GM19328 (cell line): Measurements from ENCODE around the gene IL15.

ENCODE experiments used
- ATAC-seq: cut with Tn5 transposase; IDR thresholded peaks from one replicate; pipeline ENCODE4 v1.9.1; 2021; ENCODE audit warnings: mild to moderate bottlenecking, moderate library complexity; ENCODE audit not compliant: unreplicated experiment

The IL15 gene

DNA sequence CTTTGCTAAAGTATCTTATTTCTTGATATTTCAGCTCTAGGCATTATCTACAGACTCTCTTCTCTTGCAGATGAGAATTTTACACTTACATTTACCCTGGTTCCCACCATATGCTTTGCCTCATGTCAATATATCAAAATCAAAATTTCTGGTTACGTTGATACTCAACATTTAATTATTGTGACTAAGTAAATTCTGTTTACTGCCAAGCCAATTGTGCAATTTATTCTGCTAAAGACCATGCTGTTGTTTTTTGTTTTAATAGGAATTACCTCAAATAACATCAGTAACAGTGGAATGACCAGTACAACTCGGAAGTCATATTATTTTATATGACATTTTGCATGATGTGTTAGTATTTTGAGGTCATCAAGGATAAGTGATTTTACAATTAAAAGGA, 125.5 kb downstream of the IL15 start:
- ATAC-seq, result no peak

DNA sequence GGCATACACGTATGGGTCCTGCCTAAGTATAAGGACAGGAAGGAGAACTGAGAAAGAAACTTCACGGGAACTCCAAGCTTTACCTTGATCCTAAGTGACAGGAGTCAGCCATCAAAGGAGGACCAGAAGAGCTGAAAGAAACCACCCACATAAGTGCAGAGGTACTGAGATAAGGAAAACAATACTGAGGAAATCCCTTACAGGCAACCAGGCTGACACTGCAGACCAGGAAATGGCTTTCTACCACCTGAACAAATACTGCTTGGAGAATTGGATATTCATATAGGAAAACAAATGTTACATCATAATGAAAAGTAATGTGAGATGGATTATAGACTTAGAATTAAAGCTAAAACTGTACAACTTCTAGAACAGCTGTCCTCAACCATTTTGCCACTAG, 127.0 kb downstream of the IL15 start:
- no peak for ATAC-seq

DNA sequence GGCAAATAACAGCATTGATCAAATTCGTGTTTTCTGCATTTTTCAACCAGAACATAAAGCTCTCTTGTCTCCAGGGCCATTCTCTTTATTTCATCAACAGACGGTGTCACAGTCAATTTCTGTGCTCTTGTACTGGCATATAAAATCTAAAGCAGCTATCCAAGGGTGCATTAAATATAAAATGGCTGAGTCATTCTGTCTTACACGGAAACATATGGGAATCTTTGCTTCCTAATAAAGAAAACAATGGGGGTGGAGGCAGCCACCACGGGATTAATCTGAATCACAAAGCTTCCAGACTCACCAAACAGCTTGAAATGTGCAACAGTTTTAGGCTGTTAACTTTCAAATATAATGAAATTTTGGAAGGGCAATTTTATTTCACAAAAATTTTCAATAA, 132.6 kb downstream of the IL15 start:
- no peak for ATAC-seq

DNA sequence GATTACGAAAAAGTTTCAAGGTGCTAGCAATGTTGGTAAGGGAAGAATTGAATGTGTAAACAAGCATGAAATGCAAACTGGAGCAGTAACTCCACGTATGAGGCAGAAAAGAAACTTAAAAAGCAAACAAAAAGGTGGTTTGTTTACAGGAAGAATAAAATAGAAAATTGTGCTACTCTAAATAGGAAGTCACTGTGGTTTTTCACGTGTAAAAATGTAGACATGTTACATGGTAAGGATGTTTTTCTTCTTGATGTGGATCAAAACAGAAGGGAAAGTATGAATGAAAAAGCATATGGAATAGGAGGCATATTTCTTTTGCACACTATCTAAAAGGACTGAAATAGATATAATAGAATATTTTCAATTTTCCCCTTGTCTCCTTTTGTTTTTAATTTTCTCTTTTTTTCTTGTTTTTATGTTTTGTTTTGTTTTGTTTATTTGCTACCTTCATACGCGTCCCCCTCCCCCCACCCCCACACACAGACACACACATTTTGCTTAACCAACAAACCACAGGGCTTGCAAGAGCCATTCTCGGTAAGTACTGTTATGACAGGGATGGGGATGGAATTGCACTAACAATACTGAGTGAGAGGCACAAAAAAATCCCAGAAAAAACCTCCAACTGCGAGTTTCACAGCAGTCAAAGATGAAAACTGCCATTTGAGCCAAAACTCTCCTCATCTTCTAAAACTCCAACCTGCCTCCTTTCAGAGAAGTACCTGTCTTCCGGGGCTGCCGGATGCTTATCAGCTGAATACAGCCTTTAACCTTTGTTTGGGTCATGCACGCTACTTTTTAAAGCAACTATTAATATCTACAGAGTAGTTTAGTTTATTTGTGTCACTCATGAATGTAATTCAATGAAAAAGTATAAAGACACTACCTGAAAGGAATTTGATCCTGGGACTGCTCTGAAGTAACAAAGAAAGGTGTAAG, 135.8 kb downstream of the IL15 start:
- ATAC-seq, result peak; percentile 80

DNA sequence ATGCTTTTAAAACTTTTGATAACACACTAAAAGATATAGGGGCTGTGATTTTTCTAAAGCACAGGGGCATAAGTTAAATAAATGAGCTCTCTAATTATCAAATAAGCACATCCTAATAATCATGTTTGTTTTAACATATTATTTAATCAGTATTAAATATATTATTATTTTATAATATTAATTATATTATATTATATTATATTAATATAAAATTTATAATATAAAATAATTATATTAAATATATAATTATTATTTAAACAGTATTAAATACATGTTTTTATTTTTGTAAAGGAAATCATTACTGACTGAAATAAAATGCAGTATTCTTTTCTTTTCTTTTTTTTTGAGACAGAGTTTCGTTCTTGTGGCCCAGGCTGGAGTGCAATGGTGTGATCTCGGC, 136.5 kb downstream of the IL15 start:
- ATAC-seq, result no peak

DNA sequence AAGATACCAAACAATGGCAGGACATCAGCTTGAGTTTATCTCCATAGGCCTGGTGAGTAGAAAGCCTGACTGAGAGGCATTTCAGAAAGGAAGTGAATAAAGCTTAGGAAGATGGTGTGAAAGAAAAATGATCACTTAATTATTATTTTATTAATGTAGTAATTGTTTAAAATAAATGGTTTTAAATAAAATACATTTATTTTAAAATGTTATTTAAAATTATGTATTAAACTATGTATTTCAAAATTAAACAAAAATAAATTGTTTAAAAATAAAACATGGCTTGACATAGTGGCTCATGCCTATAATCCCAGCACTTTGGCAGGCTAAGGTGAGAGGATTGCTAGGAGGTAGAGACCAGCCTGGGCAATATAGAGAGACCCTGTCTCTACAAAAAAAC, 145.8 kb downstream of the IL15 start:
- ATAC-seq, result no peak
